NCI-H748 treated with DMSO at 0.1 percent for 48 hours (cell line): ENCODE measurements around the gene TMPRSS11A.

Experiments used
- DNase-seq: peaks from one replicate; lab custom pipeline; 2025; lab: John Stamatoyannopoulos, UW

The TMPRSS11A gene

GRCh38 chr4:67963356-67963755 lies at the start of gene TMPRSS11A:
TMPRSS11A (minus strand) TSS chr4:67963493; CDS start chr4:67963393, 100 bp downstream.
- no peak for DNase-seq

- no peak for DNase-seq
Observed at GRCh38 chr4:68011684-68012083, 48.4 kb upstream of the TMPRSS11A start.

- DNase-seq, result no peak
Observed at GRCh38 chr4:68002906-68003305, 39.6 kb upstream of the TMPRSS11A start.

GRCh38 chr4:67996127-67996526 lies 32.8 kb upstream of the TMPRSS11A start:
- DNase-seq, result no peak

GRCh38 chr4:67988991-67989390 lies 25.7 kb upstream of the TMPRSS11A start:
- no peak for DNase-seq

GRCh38 chr4:67983333-67983732 lies 20.0 kb upstream of the TMPRSS11A start:
- no peak for DNase-seq

- no peak for DNase-seq
Observed at GRCh38 chr4:67980512-67980911, 17.2 kb upstream of the TMPRSS11A start.

- DNase-seq, result no peak
Observed at GRCh38 chr4:67973608-67974007, 10.3 kb upstream of the TMPRSS11A start.

- no peak for DNase-seq
Observed at GRCh38 chr4:67954890-67955289, 8.4 kb downstream of the TMPRSS11A start.

GRCh38 chr4:67941074-67941473 lies 22.2 kb downstream of the TMPRSS11A start:
- no peak for DNase-seq

GRCh38 chr4:67940506-67940905 lies 22.8 kb downstream of the TMPRSS11A start:
- DNase-seq, result no peak

- DNase-seq, result no peak
Observed at GRCh38 chr4:67939195-67939594, 24.1 kb downstream of the TMPRSS11A start.

GRCh38 chr4:67935888-67936287 lies 27.4 kb downstream of the TMPRSS11A start:
- DNase-seq, result no peak

GRCh38 chr4:67934628-67935027 lies 28.7 kb downstream of the TMPRSS11A start:
- DNase-seq, result peak; percentile 83

- DNase-seq, result no peak
Observed at GRCh38 chr4:67933755-67934154, 29.5 kb downstream of the TMPRSS11A start.

- DNase-seq, result no peak
Observed at GRCh38 chr4:67933038-67933437, 30.3 kb downstream of the TMPRSS11A start.

GRCh38 chr4:67931256-67931655 lies 32.0 kb downstream of the TMPRSS11A start:
- DNase-seq, result no peak

- no peak for DNase-seq
Observed at GRCh38 chr4:67929426-67929825, 33.9 kb downstream of the TMPRSS11A start.

GRCh38 chr4:67928546-67928945 lies 34.7 kb downstream of the TMPRSS11A start:
- DNase-seq, result no peak

- no peak for DNase-seq
Observed at GRCh38 chr4:67927251-67927650, 36.0 kb downstream of the TMPRSS11A start.

- DNase-seq, result no peak
Observed at GRCh38 chr4:67926485-67926884, 36.8 kb downstream of the TMPRSS11A start.

- DNase-seq, result no peak
Observed at GRCh38 chr4:67922697-67923096, 40.6 kb downstream of the TMPRSS11A start.

- peak; percentile 3 for DNase-seq
Observed at GRCh38 chr4:67918428-67918827, 44.9 kb downstream of the TMPRSS11A start.

GRCh38 chr4:67915400-67915966 lies 47.8 kb downstream of the TMPRSS11A start:
- DNase-seq, result no peak

GRCh38 chr4:67912080-67912479 lies 51.2 kb downstream of the TMPRSS11A start:
- no peak for DNase-seq
